ENCODE data around the gene ZNF385D. TPM values are rescaled to one million over a fixed set of nuclear protein-coding genes. Genes with fewer than 3 reads are reported as not detected.

Gene ZNF385D
- total RNA-seq, 1 experiment from 2014 or later, result 13.0 TPM

GRCh38 chr3:21526461-21526860 is 224.5 kb downstream of the ZNF385D start:
- Histone ChIP-seq H3K4me1 (ENCODE audit: control insufficient read depth, insufficient read depth, low read length) (no peaks in the 10 kb centered on the region), H3K27me3 (ENCODE audit: control insufficient read depth, insufficient read depth, low read length) (no peaks in the 10 kb centered on the region), H3K36me3 (ENCODE audit: control insufficient read depth, insufficient read depth, low read length) (no peaks in the 10 kb centered on the region), H3K27ac (ENCODE audit: low read length) (no peak overlapping the region), H3K9me3 (ENCODE audit: control insufficient read depth, insufficient read depth, low read depth, low read length) (no peaks in the 10 kb centered on the region), H3K4me3 (ENCODE audit: low read depth in 2 of 2, low read length in 2 of 2) (no peak overlapping the region)
- no peak for TF ChIP-seq POLR2AphosphoS5 (IDR thresholded peaks at IDR 0.05; ENCODE audit: low read depth, low read length)
- TF ChIP-seq REST (IDR thresholded peaks at IDR 0.05; ENCODE audit: insufficient read depth in 1 of 2, low read depth in 2 of 2, low read length in 1 of 2), result no peak
- no peak for TF ChIP-seq CTCF (IDR thresholded peaks at IDR 0.05)
- no peak for TF ChIP-seq SIN3A (IDR thresholded peaks at IDR 0.05; ENCODE audit: borderline replicate concordance, insufficient read depth, low read depth, low read length)
- no peak for TF ChIP-seq TCF7L2 (IDR thresholded peaks at IDR 0.05; ENCODE audit: low read depth, low read length)
- ChIA-PET CTCF (no interaction called here), POLR2A (no interaction called here)
- no TSS peak for BruUV-seq (replicated peaks)
- intact Hi-C loops (cut with micrococcal nuclease; ENCODE audit: unreplicated experiment) (no loop called here), in situ Hi-C loops (cut with HindIII; ENCODE audit: low pct_unique_long_range_greater_than_20kb, low sequenced_read_pairs) (no loop called here)
- no peak for ATAC-seq
- no peak for DNase-seq (ENCODE audit: low read depth, low spot score)

- no peak overlapping the region for H3K27ac ChIP-seq (ENCODE audit: low read length)
- POLR2A ChIA-PET, result no interaction called here
- in situ Hi-C loops (cut with HindIII; ENCODE audit: low pct_unique_long_range_greater_than_20kb, low sequenced_read_pairs), result no loop called here
- no peak for DNase-seq (ENCODE audit: low read depth, low spot score)
- no peak overlapping the region for H3K4me3 ChIP-seq (ENCODE audit: low read depth in 2 of 2, low read length in 2 of 2)
- intact Hi-C loops (cut with micrococcal nuclease; ENCODE audit: unreplicated experiment), result no loop called here
- no peaks in the 10 kb centered on the region for H3K4me1 ChIP-seq (ENCODE audit: control insufficient read depth, insufficient read depth, low read length)
- CTCF ChIA-PET, result no interaction called here
- no TSS peak for BruUV-seq (replicated peaks)
- H3K27me3 ChIP-seq (ENCODE audit: control insufficient read depth, insufficient read depth, low read length), result no peaks in the 10 kb centered on the region
- no peaks in the 10 kb centered on the region for H3K9me3 ChIP-seq (ENCODE audit: control insufficient read depth, insufficient read depth, low read depth, low read length)
- TF ChIP-seq SIN3A (IDR thresholded peaks at IDR 0.05; ENCODE audit: borderline replicate concordance, insufficient read depth, low read depth, low read length), result no peak
- TF ChIP-seq TCF7L2 (IDR thresholded peaks at IDR 0.05; ENCODE audit: low read depth, low read length), result no peak
- no peaks in the 10 kb centered on the region for H3K36me3 ChIP-seq (ENCODE audit: control insufficient read depth, insufficient read depth, low read length)
- ATAC-seq, result no peak
These were observed 226.9 kb downstream of the ZNF385D start for GRCh38 chr3:21524133-21524532.

- DNase-seq (ENCODE audit: low read depth, low spot score) (no peak), ATAC-seq (no peak)
- H3K27me3 ChIP-seq (ENCODE audit: control insufficient read depth, insufficient read depth, low read length), result no peaks in the 10 kb centered on the region
- TF ChIP-seq REST (IDR thresholded peaks at IDR 0.05; ENCODE audit: insufficient read depth in 1 of 2, low read depth in 2 of 2, low read length in 1 of 2), result no peak
- TF ChIP-seq POLR2AphosphoS5 (IDR thresholded peaks at IDR 0.05; ENCODE audit: low read depth, low read length), result no peak
- TF ChIP-seq SIN3A (IDR thresholded peaks at IDR 0.05; ENCODE audit: borderline replicate concordance, insufficient read depth, low read depth, low read length), result no peak
- TF ChIP-seq TCF7L2 (IDR thresholded peaks at IDR 0.05; ENCODE audit: low read depth, low read length), result no peak
- no peak for TF ChIP-seq CTCF (IDR thresholded peaks at IDR 0.05)
- H3K4me3 ChIP-seq (ENCODE audit: low read depth in 2 of 2, low read length in 2 of 2), result no peak overlapping the region
- POLR2A ChIA-PET, result no interaction called here
- H3K36me3 ChIP-seq (ENCODE audit: control insufficient read depth, insufficient read depth, low read length), result no peaks in the 10 kb centered on the region
- intact Hi-C loops (cut with micrococcal nuclease; ENCODE audit: unreplicated experiment), result no loop called here
- no peaks in the 10 kb centered on the region for H3K9me3 ChIP-seq (ENCODE audit: control insufficient read depth, insufficient read depth, low read depth, low read length)
- no peak overlapping the region for H3K27ac ChIP-seq (ENCODE audit: low read length)
- BruUV-seq (replicated peaks), result no TSS peak
- CTCF ChIA-PET, result interaction anchor here (0.6 kb wide), 1 partner anchor 25 kb away, joined by 3 read pairs; no protein-coding TSS in a partner anchor
- in situ Hi-C loops (cut with HindIII; ENCODE audit: low pct_unique_long_range_greater_than_20kb, low sequenced_read_pairs), result no loop called here
- no peaks in the 10 kb centered on the region for H3K4me1 ChIP-seq (ENCODE audit: control insufficient read depth, insufficient read depth, low read length)
These were observed 230.7 kb downstream of the ZNF385D start for GRCh38 chr3:21520106-21520963.
